Measurements from ENCODE around the gene ZBTB7C. TPM values are rescaled to one million over a fixed set of nuclear protein-coding genes. Genes with fewer than 3 reads are reported as not detected.

Gene ZBTB7C
- total and polyA plus RNA-seq, 8 donors, result 1.7 to 8.7 (median 2.7) TPM

- H3K36me3 ChIP-seq, result no peaks in the 10 kb centered on the region
- H3K4me1 ChIP-seq, result no peaks in the 10 kb centered on the region
- H3K9me3 ChIP-seq, result no peaks in the 10 kb centered on the region
- H3K27me3 ChIP-seq, result no peaks in the 10 kb centered on the region
- ATAC-seq (no peak), DNase-seq (no peak)
- intact Hi-C loops (cut with DNase I), result no loop called here
- TF ChIP-seq CTCF (IDR thresholded peaks at IDR 0.05), result no peak
- no peak overlapping the region for H3K4me3 ChIP-seq
- H3K27ac ChIP-seq, result no peak overlapping the region
Observed at GRCh38 chr18:48203288-48203945, 205.8 kb downstream of the ZBTB7C start.

- Histone ChIP-seq H3K4me3 (no peak overlapping the region), H3K27me3 (no peaks in the 10 kb centered on the region), H3K36me3 (no peaks in the 10 kb centered on the region), H3K9me3 (no peaks in the 10 kb centered on the region), H3K4me1 (no peaks in the 10 kb centered on the region), H3K27ac (no peak overlapping the region)
- intact Hi-C loops (cut with DNase I), result no loop called here
- no peak for DNase-seq
- TF ChIP-seq CTCF (IDR thresholded peaks at IDR 0.05), result no peak
- no peak for ATAC-seq
Observed at GRCh38 chr18:48202350-48203260, 206.6 kb downstream of the ZBTB7C start.

GRCh38 chr18:48202006-48202348 lies 207.2 kb downstream of the ZBTB7C start:
- Histone ChIP-seq H3K4me3 (no peak overlapping the region), H3K27ac (no peak overlapping the region), H3K9me3 (no peaks in the 10 kb centered on the region), H3K36me3 (no peaks in the 10 kb centered on the region), H3K4me1 (no peaks in the 10 kb centered on the region), H3K27me3 (no peaks in the 10 kb centered on the region)
- DNase-seq, result no peak
- no peak for ATAC-seq
- TF ChIP-seq CTCF (IDR thresholded peaks at IDR 0.05), result no peak
- intact Hi-C loops (cut with DNase I), result no loop called here

- intact Hi-C loops (cut with DNase I), result no loop called here
- ATAC-seq, result no peak
- H3K4me3 ChIP-seq, result no peak overlapping the region
- H3K9me3 ChIP-seq, result no peaks in the 10 kb centered on the region
- no peaks in the 10 kb centered on the region for H3K27me3 ChIP-seq
- no peak for DNase-seq
- H3K27ac ChIP-seq, result no peak overlapping the region
- H3K4me1 ChIP-seq, result no peaks in the 10 kb centered on the region
- TF ChIP-seq CTCF (IDR thresholded peaks at IDR 0.05), result no peak
- H3K36me3 ChIP-seq, result no peaks in the 10 kb centered on the region
Observed at GRCh38 chr18:48201337-48202005, 207.7 kb downstream of the ZBTB7C start.

Measured in left lung (tissue), 10 donors.